HS-27A (cell line): ENCODE measurements around the gene RPH3AL.
"Not testable (repeated sequence)": the region's sequence is repeated elsewhere in the genome, so short reads cannot be mapped to it uniquely, and the experiment has no call there.

Source experiments
- DNase-seq: peaks from one replicate; pipeline ENCODE4 v3.0.0-alpha.2; 2012; ENCODE audit warnings: low read depth, missing footprints

RPH3AL gene

GRCh38 chr17:260944-261343 is 91.7 kb downstream of the RPH3AL start:
- DNase-seq: no peak

GRCh38 chr17:260031-260791 is 92.4 kb downstream of the RPH3AL start:
- no peak for DNase-seq

GRCh38 chr17:259341-259976 is 93.1 kb downstream of the RPH3AL start:
- DNase-seq: no peak

- DNase-seq: no peak
Observed at GRCh38 chr17:258906-259305, 93.7 kb downstream of the RPH3AL start.

- no peak for DNase-seq
Observed at GRCh38 chr17:258045-258734, 94.4 kb downstream of the RPH3AL start.

GRCh38 chr17:253091-253846 is 99.3 kb downstream of the RPH3AL start:
- no peak for DNase-seq

GRCh38 chr17:252456-252855 is 100.2 kb downstream of the RPH3AL start:
- no peak for DNase-seq

GRCh38 chr17:251531-251930 is 101.1 kb downstream of the RPH3AL start:
- DNase-seq: no peak

GRCh38 chr17:250487-251300 is 101.9 kb downstream of the RPH3AL start:
- no peak for DNase-seq

- no peak for DNase-seq
Observed at GRCh38 chr17:249236-249993, 103.2 kb downstream of the RPH3AL start.

GRCh38 chr17:248337-249235 is 104.0 kb downstream of the RPH3AL start:
- no peak for DNase-seq

GRCh38 chr17:247767-248166 is 104.8 kb downstream of the RPH3AL start:
- DNase-seq: no peak

GRCh38 chr17:246851-247421 is 105.7 kb downstream of the RPH3AL start:
- DNase-seq: no peak

GRCh38 chr17:246226-246625 is 106.4 kb downstream of the RPH3AL start:
- no peak for DNase-seq

GRCh38 chr17:245611-246010 is 107.0 kb downstream of the RPH3AL start:
- no peak for DNase-seq

GRCh38 chr17:245020-245419 is 107.6 kb downstream of the RPH3AL start:
- no peak for DNase-seq

- not testable (repeated sequence) for DNase-seq
Observed at GRCh38 chr17:243924-244323, 108.7 kb downstream of the RPH3AL start.

- DNase-seq: no peak
Observed at GRCh38 chr17:238964-239259, 113.7 kb downstream of the RPH3AL start.
